ENCODE measurements around the gene DBP. TPM values are rescaled to one million over a fixed set of nuclear protein-coding genes. Genes with fewer than 3 reads are reported as not detected.

Gene DBP
- total and polyA plus RNA-seq, 9 donors, result 19.7 to 69.8 (median 29.0) TPM

- Histone ChIP-seq H3K27ac (peak overlapping the region; percentile 38 to 54), H3K4me1 (ENCODE audit: insufficient read depth) (peaks cover 5% of the 10 kb centered on the region), H3K36me3 (no peaks in the 10 kb centered on the region), H3K27me3 (no peaks in the 10 kb centered on the region), H3K9me3 (no peaks in the 10 kb centered on the region), H3K4me3 (peak overlapping the region; percentile 74)
- DNase-seq, result peak in 2 of 5 donors; percentile 46 to 56
- intact Hi-C loops (cut with DNase I), result loop anchor here in 2 of 4 donors (10.0 kb wide), 2 partner anchors 134 to 294 kb away; partner anchors contain the start of gene EMP3 (in 1 of the 2)
- TF ChIP-seq POLR2A (IDR thresholded peaks at IDR 0.05) (no peak), EP300 (IDR thresholded peaks at IDR 0.05) (no peak), CTCF (IDR thresholded peaks at IDR 0.05) (no peak)
- 0 to 1% (median 1%) methylated on average over 18 of the region's 18 CpGs for WGBS, 3 donors
These were observed 18.8 kb downstream of the DBP start for GRCh38 chr19:48618278-48618915.

DNA sequence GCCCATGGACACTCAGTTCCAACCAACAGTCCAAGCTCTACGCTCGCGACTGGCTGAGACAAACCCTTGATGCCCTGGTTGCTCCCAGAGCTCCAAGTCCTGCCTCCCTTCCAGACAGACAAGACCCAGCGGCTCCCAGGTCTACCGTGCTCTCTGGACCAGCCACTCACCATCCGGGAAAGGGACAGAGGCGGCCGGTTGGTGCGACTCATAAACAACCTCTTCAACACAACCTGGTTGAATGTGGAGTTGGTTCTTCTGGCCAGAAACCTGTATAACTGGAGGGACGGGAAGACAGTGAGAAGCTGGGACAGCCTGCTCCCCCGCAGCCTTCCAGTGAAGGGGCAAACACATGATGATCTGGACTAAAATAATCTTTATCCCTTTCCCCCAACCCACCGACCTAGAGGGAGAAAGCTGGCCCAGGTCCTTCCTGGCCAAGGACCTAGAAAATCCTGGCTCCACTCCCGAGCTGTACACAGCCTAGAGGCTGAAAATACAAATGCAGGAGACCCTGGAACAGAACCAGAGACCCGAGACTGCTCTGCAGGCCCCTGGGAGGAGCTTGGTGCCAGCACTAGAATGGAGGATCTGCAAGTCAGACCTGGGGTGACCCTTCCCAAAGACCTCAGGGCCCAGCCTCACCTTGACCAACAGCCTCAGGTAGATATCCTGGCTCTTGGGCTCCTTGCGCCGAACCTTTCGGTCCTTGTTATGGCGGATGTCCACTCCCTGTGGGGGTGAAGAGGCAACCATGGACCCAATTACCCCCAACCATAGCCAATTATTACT lies 19.8 kb downstream of the DBP start:
- intact Hi-C loops (cut with DNase I), result loop anchor here in 2 of 4 donors (10.0 kb wide), 2 partner anchors 133 to 293 kb away; partner anchors contain the start of gene EMP3 (in 1 of the 2)

GRCh38 chr19:48616491-48617056 lies 20.6 kb downstream of the DBP start:
- WGBS, 3 donors, result 49 to 58% (median 55%) methylated on average over 12 of the region's 12 CpGs

More for the DNA sequence above, 19.8 kb downstream of the DBP start:
- H3K4me3 ChIP-seq, result no peak overlapping the region
- H3K9me3 ChIP-seq, result no peaks in the 10 kb centered on the region
- no peaks in the 10 kb centered on the region for H3K36me3 ChIP-seq
- H3K4me1 ChIP-seq (ENCODE audit: insufficient read depth), result peaks cover 4% of the 10 kb centered on the region
- H3K27me3 ChIP-seq, result no peaks in the 10 kb centered on the region
- 27 to 49% (median 29%) methylated on average over 18 of the region's 18 CpGs for WGBS, 3 donors
- DNase-seq, result peak in 2 of 5 donors; percentile 61 to 65
- TF ChIP-seq CTCF (IDR thresholded peaks at IDR 0.05) (no peak), POLR2A (IDR thresholded peaks at IDR 0.05) (no peak), EP300 (IDR thresholded peaks at IDR 0.05) (no peak)
- no peak overlapping the region for H3K27ac ChIP-seq

More at GRCh38 chr19:48616491-48617056, 20.6 kb downstream of the DBP start:
- no peak overlapping the region for H3K4me3 ChIP-seq
- peaks cover 4% of the 10 kb centered on the region for H3K4me1 ChIP-seq (ENCODE audit: insufficient read depth)
- no peaks in the 10 kb centered on the region for H3K27me3 ChIP-seq
- DNase-seq, result peak in 1 of 5 donors; percentile 43
- H3K9me3 ChIP-seq, result no peaks in the 10 kb centered on the region
- H3K36me3 ChIP-seq, result no peaks in the 10 kb centered on the region
- TF ChIP-seq CTCF (IDR thresholded peaks at IDR 0.05) (no peak), EP300 (IDR thresholded peaks at IDR 0.05) (no peak), POLR2A (IDR thresholded peaks at IDR 0.05) (no peak)
- H3K27ac ChIP-seq, result no peak overlapping the region
- intact Hi-C loops (cut with DNase I), result loop anchor here in 2 of 4 donors (10.0 kb wide), 2 partner anchors 132 to 292 kb away; partner anchors contain the start of gene EMP3 (in 1 of the 2)

Measured in ovary (tissue), 9 donors.